Suppressor macrophage treated with lipopolysaccharide for 1 hour (primary cell): ENCODE data around the gene MBNL1.
A peak's percentile ranks its signal among the peaks of the same experiment; 100 is the strongest.

Experiments
- DNase-seq, 3 donors: peaks; one replicate each; pipeline ENCODE4 v3.0.0-alpha.2; 2020 to 2022

The MBNL1 gene

GRCh38 chr3:152454076-152454875 lies 185.5 kb downstream of the MBNL1 start:
- DNase-seq, result no peak

- no peak for DNase-seq
Observed at GRCh38 chr3:152455989-152456388, 187.3 kb downstream of the MBNL1 start.

- no peak for DNase-seq
Observed at GRCh38 chr3:152457500-152458375, 189.0 kb downstream of the MBNL1 start.

- no peak for DNase-seq
Observed at GRCh38 chr3:152458376-152459117, 189.8 kb downstream of the MBNL1 start.

- DNase-seq, result no peak
Observed at GRCh38 chr3:152459118-152459515, 190.4 kb downstream of the MBNL1 start.

GRCh38 chr3:152459572-152459971 lies 190.8 kb downstream of the MBNL1 start:
- no peak for DNase-seq

GRCh38 chr3:152460936-152461335 lies 192.2 kb downstream of the MBNL1 start:
- DNase-seq, result no peak

GRCh38 chr3:152461460-152461859 lies 192.7 kb downstream of the MBNL1 start:
- DNase-seq, result peak in 2 of 3 donors; percentile 37 to 70

GRCh38 chr3:152466784-152467183 lies 198.1 kb downstream of the MBNL1 start:
- peak; percentile 54 to 81 (median 71) for DNase-seq

- no peak for DNase-seq
Observed at GRCh38 chr3:152469248-152470025, 200.7 kb downstream of the MBNL1 start.

GRCh38 chr3:152470095-152470494 lies 201.4 kb downstream of the MBNL1 start:
- DNase-seq, result no peak

- DNase-seq, result no peak
Observed at GRCh38 chr3:152470893-152471292, 202.2 kb downstream of the MBNL1 start.

- peak; percentile 82 to 90 (median 84) for DNase-seq
Observed at GRCh38 chr3:152471814-152472671, 203.3 kb downstream of the MBNL1 start.

GRCh38 chr3:152472672-152472954 lies 203.9 kb downstream of the MBNL1 start:
- DNase-seq, result no peak

GRCh38 chr3:152474585-152474984 lies 205.9 kb downstream of the MBNL1 start:
- peak; percentile 72 to 86 (median 86) for DNase-seq

GRCh38 chr3:152477422-152477821 lies 208.7 kb downstream of the MBNL1 start:
- DNase-seq, result no peak

- no peak for DNase-seq
Observed at GRCh38 chr3:152480282-152480953, 211.7 kb downstream of the MBNL1 start.

GRCh38 chr3:152486364-152486763 lies 217.6 kb downstream of the MBNL1 start:
- DNase-seq, result no peak

- no peak for DNase-seq
Observed at GRCh38 chr3:152488449-152488848, 219.7 kb downstream of the MBNL1 start.

- DNase-seq, result no peak
Observed at GRCh38 chr3:152491922-152492321, 223.2 kb downstream of the MBNL1 start.

GRCh38 chr3:152496286-152496685 lies 227.6 kb downstream of the MBNL1 start:
- DNase-seq, result no peak
